Fibroblast of pulmonary artery (primary cell): ENCODE data around the gene SENP2.

Source experiments
- DNase-seq: peaks from one replicate; pipeline ENCODE4 v3.0.0-alpha.2; 2010; ENCODE audit warnings: low read depth
- H3K4me3 ChIP-seq: replicated peaks from 2 replicates; pipeline ENCODE4 v1.5.1; 2011; ENCODE audit warnings: low read depth, mild to moderate bottlenecking, control low read depth, low read length, moderate library complexity
- CTCF ChIP-seq: IDR thresholded peaks from 2 replicates; pipeline ENCODE4 v1.5.1; 2011; ENCODE audit warnings: mild to moderate bottlenecking, control low read depth, low read length, inconsistent platforms; ENCODE audit errors: missing control alignments

Gene SENP2

GRCh38 chr3:185667574-185667973, 81.5 kb downstream of the SENP2 start:
- H3K4me3 ChIP-seq: no peak overlapping the region
- DNase-seq: no peak
- no peak for TF ChIP-seq CTCF

GRCh38 chr3:185677146-185677829, 91.2 kb downstream of the SENP2 start:
- no peak overlapping the region for H3K4me3 ChIP-seq
- TF ChIP-seq CTCF: peak; percentile 91
- DNase-seq: peak; percentile 87

GRCh38 chr3:185678027-185678426, 91.9 kb downstream of the SENP2 start:
- no peak for DNase-seq
- TF ChIP-seq CTCF: no peak
- H3K4me3 ChIP-seq: no peak overlapping the region

- TF ChIP-seq CTCF: no peak
- no peak for DNase-seq
- H3K4me3 ChIP-seq: no peak overlapping the region
Observed at GRCh38 chr3:185680231-185680630, 94.1 kb downstream of the SENP2 start.
